ENCODE measurements around the gene OR2H1. TPM values are rescaled to one million over a fixed set of nuclear protein-coding genes. Genes with fewer than 3 reads are reported as not detected.

The OR2H1 gene
- total RNA-seq, 1 experiment from 2014 or later = not detected

- Mint-ChIP-seq H3K4me1 (peaks cover 13% of the 10 kb centered on the region), H3K9me3 (peaks cover 13% of the 10 kb centered on the region), H3K27ac (no peak overlapping the region), H3K27me3 (ENCODE audit: low read depth) (no peaks in the 10 kb centered on the region), H3K36me3 (no peaks in the 10 kb centered on the region), H3K4me3 (no peak overlapping the region)
- CTCF ChIA-PET = interaction anchor here (1.2 kb wide), 1 partner anchor 164 kb away, joined by 3 read pairs; no protein-coding TSS in a partner anchor
- POLR2A ChIA-PET = no interaction called here
- DNase-seq (ENCODE audit: low spot score) (no peak), ATAC-seq (no peak)
- TF ChIP-seq STAT6 (CRISPR knock-in tag; conservative IDR thresholded peaks at IDR 0.05; ENCODE audit: low read depth) (no peak), PREB (CRISPR knock-in tag; IDR thresholded peaks at IDR 0.05; ENCODE audit: borderline replicate concordance) (no peak), IRF2 (CRISPR knock-in tag; IDR thresholded peaks at IDR 0.05; ENCODE audit: borderline replicate concordance, low read depth) (no peak), GABPB1 (CRISPR knock-in tag; IDR thresholded peaks at IDR 0.05) (no peak), HMGXB4 (CRISPR knock-in tag; IDR thresholded peaks at IDR 0.05) (no peak), ZSCAN18 (CRISPR knock-in tag; IDR thresholded peaks at IDR 0.05) (no peak), ZNF396 (CRISPR knock-in tag; IDR thresholded peaks at IDR 0.05; ENCODE audit: borderline replicate concordance) (no peak), MAX (CRISPR knock-in tag; IDR thresholded peaks at IDR 0.05) (no peak), ZNF138 (CRISPR knock-in tag; conservative IDR thresholded peaks at IDR 0.05) (no peak), IRF1 (CRISPR knock-in tag; IDR thresholded peaks at IDR 0.05) (no peak), AR (CRISPR knock-in tag; IDR thresholded peaks at IDR 0.05) (no peak), ZNF512 (CRISPR knock-in tag; IDR thresholded peaks at IDR 0.05; ENCODE audit: borderline replicate concordance) (no peak), ATF1 (CRISPR knock-in tag; IDR thresholded peaks at IDR 0.05) (no peak), JUN (CRISPR knock-in tag; IDR thresholded peaks at IDR 0.05) (no peak), SP1 (CRISPR knock-in tag; conservative IDR thresholded peaks at IDR 0.05) (no peak), ZNF532 (CRISPR knock-in tag; IDR thresholded peaks at IDR 0.05; ENCODE audit: borderline replicate concordance) (no peak), MXD4 (CRISPR knock-in tag; IDR thresholded peaks at IDR 0.05; ENCODE audit: borderline replicate concordance) (no peak), CREM (CRISPR knock-in tag; IDR thresholded peaks at IDR 0.05) (no peak)
Measured at GRCh38 chr6:29425075-29425474, 31.9 kb upstream of the OR2H1 start.

All from WTC11 (cell line).